Neural progenitor cell (in vitro differentiated cells): Measurements from ENCODE around the gene ASXL1.

ENCODE experiments used
- CTCF ChIP-seq: fragments of 200-600 bp; sonication (generic); IDR thresholded peaks from 2 replicates; pipeline ENCODE4 v1.5.1; 2017; ENCODE audit warnings: antibody characterized with exemption, mild to moderate bottlenecking
- EZH2 ChIP-seq: fragments of 200-600 bp; sonication (generic); IDR thresholded peaks from 2 replicates; pipeline ENCODE4 v1.6.1; 2017; ENCODE audit warnings: antibody characterized with exemption, mild to moderate bottlenecking, moderate library complexity
- EZH2phosphoT487 ChIP-seq: fragments of 200-600 bp; sonication (generic); IDR thresholded peaks from 2 replicates; pipeline ENCODE4 v1.6.1; 2017; ENCODE audit warnings: antibody characterized with exemption

- TF ChIP-seq EZH2 (no peak), CTCF (no peak), EZH2phosphoT487 (no peak)
Measured at GRCh38 chr20:32444474-32445220, 86.5 kb downstream of the ASXL1 start.
